ENCODE measurements around the gene KDM5A. TPM values are rescaled to one million over a fixed set of nuclear protein-coding genes. Genes with fewer than 3 reads are reported as not detected.
A peak's percentile ranks its signal among the peaks of the same experiment; 100 is the strongest.

Gene KDM5A
- polyA plus RNA-seq, 2 of the 4 experiments (the other 2 are of a cell fraction), result 18.8 to 42.6 TPM

DNA sequence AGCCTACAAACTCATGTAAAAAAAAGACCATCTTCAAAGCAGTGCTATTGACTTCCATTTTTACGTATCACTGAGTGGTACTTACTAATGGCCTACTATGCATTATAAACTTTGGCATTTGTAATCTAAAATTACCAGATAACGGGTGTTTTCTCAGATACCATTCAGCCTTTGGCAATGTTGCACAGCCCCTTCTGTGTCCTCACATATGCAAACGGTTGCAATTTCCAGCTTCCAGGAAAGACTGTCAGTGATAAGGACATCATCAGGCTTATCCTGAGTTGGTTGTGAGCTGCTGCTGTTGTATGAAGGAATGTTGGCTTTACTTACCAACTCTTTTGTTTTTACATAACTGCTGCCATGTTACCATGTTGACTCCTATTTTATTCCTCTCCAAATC, 124.9 kb downstream of the KDM5A start:
- TF ChIP-seq RCOR1 (IDR thresholded peaks at IDR 0.05; ENCODE audit: low read depth, low read length) (no peak), HOXA7 (CRISPR knock-in tag; IDR thresholded peaks at IDR 0.05) (no peak), MAFK (IDR thresholded peaks at IDR 0.05; ENCODE audit: partially characterized antibody) (no peak), HDAC2 (IDR thresholded peaks at IDR 0.05) (no peak), ZFP36 (IDR thresholded peaks at IDR 0.05; ENCODE audit: borderline replicate concordance, partially characterized antibody) (no peak), KDM1A (IDR thresholded peaks at IDR 0.05; ENCODE audit: low read depth) (no peak), FOXS1 (CRISPR knock-in tag; IDR thresholded peaks at IDR 0.05) (no peak), RARB (CRISPR knock-in tag; IDR thresholded peaks at IDR 0.05) (no peak), RNF2 (IDR thresholded peaks at IDR 0.05; ENCODE audit: borderline replicate concordance, low read depth) (no peak), REST (IDR thresholded peaks at IDR 0.05) (no peak), POLR2AphosphoS2 (conservative IDR thresholded peaks at IDR 0.05; ENCODE audit: low read length) (no peak), JUN (IDR thresholded peaks at IDR 0.05) (no peak), CTCF (IDR thresholded peaks at IDR 0.05) (no peak), E2F6 (IDR thresholded peaks at IDR 0.05; ENCODE audit: borderline replicate concordance, low read depth) (no peak)
- TF ChIP-seq, protein P1, sequence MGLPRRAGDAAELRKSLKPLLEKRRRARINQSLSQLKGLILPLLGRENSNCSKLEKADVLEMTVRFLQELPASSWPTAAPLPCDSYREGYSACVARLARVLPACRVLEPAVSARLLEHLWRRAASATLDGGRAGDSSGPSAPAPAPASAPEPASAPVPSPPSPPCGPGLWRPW (IDR thresholded peaks at IDR 0.05), result no peak
- TF ChIP-seq, protein P2, sequence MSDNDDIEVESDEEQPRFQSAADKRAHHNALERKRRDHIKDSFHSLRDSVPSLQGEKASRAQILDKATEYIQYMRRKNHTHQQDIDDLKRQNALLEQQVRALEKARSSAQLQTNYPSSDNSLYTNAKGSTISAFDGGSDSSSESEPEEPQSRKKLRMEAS (IDR thresholded peaks at IDR 0.05), result no peak
- no peak overlapping the region for H3K4me2 ChIP-seq
- no peaks in the 10 kb centered on the region for H3K9me3 ChIP-seq
- DNase-seq (ENCODE audit: low read depth in 1 of 2, low spot score in 1 of 2), result no peak
- POLR2A ChIA-PET, result no interaction called here
- CTCF ChIA-PET, result interaction anchor here (2.0 kb wide), 1 partner anchor 12 kb away, joined by 6 read pairs; no protein-coding TSS in a partner anchor
- no peak overlapping the region for H3K4me3 ChIP-seq
- 72% methylated on average over 3 of the region's 3 CpGs for WGBS (ENCODE audit: missing lambda C conversion rate)
- no peak for FAIRE-seq
- H3K4me1 ChIP-seq, result no peaks in the 10 kb centered on the region; the same call in 2 of the 3 replicates
- ATAC-seq, result no peak
- H3K27ac ChIP-seq, result no peak overlapping the region

- FAIRE-seq, result no peak
- 73% methylated on average over 9 of the region's 9 CpGs for WGBS (ENCODE audit: missing lambda C conversion rate)
- ChIA-PET POLR2A (no interaction called here), CTCF (interaction anchor here (0.6 to 2.0 kb wide), 2 partner anchors 13 to 611 kb away, joined by 3 to 6 read pairs; no protein-coding TSS in a partner anchor)
- Histone ChIP-seq H3K27ac (no peak overlapping the region), H3K4me2 (no peak overlapping the region), H3K4me3 (no peak overlapping the region), H3K9me3 (no peaks in the 10 kb centered on the region), H3K4me1 (no peaks in the 10 kb centered on the region; the same call in 2 of the 3 replicates)
- ATAC-seq, result peak; percentile 8 to 66; a peak in 4 of 6 replicates
- peak in 1 of 2 experiments; percentile 20 for DNase-seq (ENCODE audit: low read depth in 1 of 2, low spot score in 1 of 2)
- no peak for TF ChIP-seq JUN (IDR thresholded peaks at IDR 0.05)
Measured at GRCh38 chr12:263574-263973, 125.5 kb downstream of the KDM5A start.

DNA sequence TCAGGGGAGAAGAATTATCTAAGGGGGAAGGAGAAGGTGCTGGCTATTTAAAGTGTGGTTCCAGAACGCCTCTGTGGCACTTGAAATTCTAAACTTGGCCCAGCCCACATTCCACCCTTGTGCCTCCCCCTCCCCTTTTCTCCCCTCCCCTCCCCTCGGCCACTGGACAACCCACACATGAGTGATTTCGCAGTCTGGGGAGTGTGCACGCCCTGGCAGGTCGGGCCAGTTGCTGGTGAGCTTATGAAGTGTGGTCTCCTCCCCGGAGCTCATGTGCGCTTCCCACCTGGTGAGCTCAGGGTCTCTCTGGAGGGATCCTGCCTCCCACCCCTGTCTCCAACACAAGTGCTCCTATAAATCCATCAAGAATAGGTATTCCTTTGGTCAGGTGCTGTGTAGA, 126.3 kb downstream of the KDM5A start, which contains the start of gene SLC6A13:
TSS of gene SLC6A13 (minus strand) at position 20 of the 400 bp plus-strand sequence. CDS start 2,784 bp downstream, outside the sequence.
- H3K4me1 ChIP-seq, result no peaks in the 10 kb centered on the region; the same call in 2 of the 3 replicates

More for the DNA sequence above, 126.3 kb downstream of the KDM5A start, which contains the start of gene SLC6A13:
- TF ChIP-seq, protein P3, sequence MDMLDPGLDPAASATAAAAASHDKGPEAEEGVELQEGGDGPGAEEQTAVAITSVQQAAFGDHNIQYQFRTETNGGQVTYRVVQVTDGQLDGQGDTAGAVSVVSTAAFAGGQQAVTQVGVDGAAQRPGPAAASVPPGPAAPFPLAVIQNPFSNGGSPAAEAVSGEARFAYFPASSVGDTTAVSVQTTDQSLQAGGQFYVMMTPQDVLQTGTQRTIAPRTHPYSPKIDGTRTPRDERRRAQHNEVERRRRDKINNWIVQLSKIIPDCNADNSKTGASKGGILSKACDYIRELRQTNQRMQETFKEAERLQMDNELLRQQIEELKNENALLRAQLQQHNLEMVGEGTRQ (IDR thresholded peaks at IDR 0.05), result no peak
- no peak for TF ChIP-seq ZC3H11A (IDR thresholded peaks at IDR 0.05)
- no peak for TF ChIP-seq FOXS1 (CRISPR knock-in tag; IDR thresholded peaks at IDR 0.05)
- Histone ChIP-seq H3K4me3 (no peak within 1 kb of the TSS), H3K4me2 (no peak within 1 kb of the TSS), H3K9me3 (no peaks in the 10 kb centered on the region), H3K27ac (no peak within 1 kb of the TSS)
- POLR2A ChIA-PET, result no interaction called here
- no peak for DNase-seq (ENCODE audit: low read depth in 1 of 2, low spot score in 1 of 2)
- no peak for FAIRE-seq
- ATAC-seq, result no peak
- CTCF ChIA-PET, result interaction anchor here (2.0 kb wide), 1 partner anchor 14 kb away, joined by 6 read pairs; no protein-coding TSS in a partner anchor
- 60% methylated on average over 6 of the region's 7 CpGs for WGBS (ENCODE audit: missing lambda C conversion rate)
